HepG2 (cell line): ENCODE results near the gene ZFP62. TPM values are rescaled to one million over a fixed set of nuclear protein-coding genes. Genes with fewer than 3 reads are reported as not detected.

Source experiments
- ATAC-seq: fragments of 200-7000 bp; cut with Tn5 transposase; 3 replicates; pipeline ENCODE4 v1.9.1; 2020; ENCODE audit warnings: mild to moderate bottlenecking, moderate library complexity
- BruUV-seq: library from RNA; stranded (reverse); fragments of 400-500 nt; replicated peaks from 2 replicates; lab custom pipeline; 2021; lab: Mats Ljungman, UMichigan
- CTCF ChIA-PET: fragments of 300-600 bp; formaldehyde crosslinking; extraction: SDS; loops from one replicate; lab custom pipeline; 2021; ENCODE audit warnings: low total read pairs, inconsistent platforms, low intra/inter-chr PET ratio; lab: Yijun Ruan, JAX
- POLR2A ChIA-PET: fragments of 350-600 bp; sonication (Branson Sonifier 250); formaldehyde crosslinking; loops from one replicate; lab custom pipeline; 2020; ENCODE audit warnings: antibody characterized with exemption, inconsistent platforms; lab: Yijun Ruan, JAX
- DNase-seq: peaks from one replicate; pipeline ENCODE4 v3.0.0-alpha.2; 2015; ENCODE audit warnings: low spot score
- FAIRE-seq: peaks from 3 replicates; lab custom pipeline; 2011; peaks lifted over from hg19 to GRCh38; lab: Jason Lieb, UNC
- H2AFZ ChIP-seq: one replicate; pipeline ENCODE4 v1.6.1; 2011; ENCODE audit warnings: low read length, inconsistent platforms
- H3K27ac ChIP-seq: fragments of 300-600 bp; 3 replicates; pipeline ENCODE4 v1.8.0; 2011; ENCODE audit warnings: mixed run types, mild to moderate bottlenecking, mixed read lengths, low read length, inconsistent platforms; ENCODE audit not compliant: insufficient read depth; ENCODE audit errors: extremely low read length
- H3K27me3 ChIP-seq, 2 experiments: fragments of 200-600 bp in 1 of 2; 2 replicates in 1 of 2; 3 replicates in 1 of 2; pipeline versions ENCODE4 v1.6.0 to v1.8.0; 2011; ENCODE audit warnings: low read length in 2 of 2, mild to moderate bottlenecking in 2 of 2, moderate library complexity in 2 of 2, inconsistent platforms in 1 of 2; ENCODE audit not compliant: insufficient read depth in 2 of 2, control insufficient read depth in 1 of 2
- H3K36me3 ChIP-seq, 2 experiments: fragments of 200-600 bp in 1 of 2; replicated peaks in 1 of 2; 2 replicates in 1 of 2; 3 replicates in 1 of 2; pipeline versions ENCODE4 v1.5.1 to v1.8.0; 2011; ENCODE audit warnings: low read length in 2 of 2, inconsistent platforms in 1 of 2; ENCODE audit not compliant: insufficient read depth in 2 of 2, control insufficient read depth in 1 of 2
- H3K4me1 ChIP-seq: 2 replicates; pipeline ENCODE4 v1.5.1; 2012; ENCODE audit warnings: low read length, inconsistent platforms; ENCODE audit not compliant: insufficient read depth
- H3K4me2 ChIP-seq: 2 replicates; pipeline ENCODE4 v1.6.0; 2011; ENCODE audit warnings: low read depth, low read length, inconsistent platforms
- H3K4me3 ChIP-seq, 3 experiments: fragments of 200-600 bp in 1 of 3; sonication (generic), shearing (Covaris generic) in 1 of 3; replicated peaks in 1 of 3; 2 replicates each; pipeline ENCODE4 v1.5.1; 2011 to 2016; ENCODE audit warnings: low read length in 3 of 3, inconsistent platforms in 2 of 3, low read depth in 2 of 3, mild to moderate bottlenecking in 2 of 3, control low read depth in 1 of 3, mixed read lengths in 1 of 3; ENCODE audit not compliant: insufficient read depth in 1 of 3
- H3K79me2 ChIP-seq: one replicate; pipeline ENCODE4 v1.6.1; 2011; ENCODE audit warnings: low read length, inconsistent platforms; ENCODE audit not compliant: insufficient read depth
- H3K9ac ChIP-seq: 2 replicates; pipeline ENCODE4 v1.6.0; 2011; ENCODE audit warnings: mild to moderate bottlenecking, low read depth, low read length, inconsistent platforms; ENCODE audit not compliant: insufficient read depth
- H3K9me3 ChIP-seq: 2 replicates; pipeline ENCODE4 v1.5.1; 2012; ENCODE audit warnings: mild to moderate bottlenecking, low read length
- H4K20me1 ChIP-seq: 2 replicates; pipeline ENCODE4 v1.6.0; 2011; ENCODE audit warnings: inconsistent platforms, mild to moderate bottlenecking, low read length, moderate library complexity; ENCODE audit not compliant: insufficient read depth
- BCL6 ChIP-seq: IDR thresholded peaks from 2 replicates; pipeline ENCODE4 v1.6.1; 2016; ENCODE audit warnings: missing genetic modification reagents, missing compliant biosample characterization
- GTF3A ChIP-seq: sonication (generic); formaldehyde crosslinking; conservative IDR thresholded peaks from 2 replicates; pipeline ENCODE4 v1.4.0; 2020; ENCODE audit warnings: mild to moderate bottlenecking, missing genetic modification reagents
- HNF4A ChIP-seq: sonication (generic); formaldehyde crosslinking; IDR thresholded peaks from 2 replicates; pipeline ENCODE4 v1.4.0; 2020; ENCODE audit warnings: missing genetic modification reagents
- HOXA5 ChIP-seq: sonication (generic); formaldehyde crosslinking; IDR thresholded peaks from 2 replicates; pipeline ENCODE4 v1.4.0; 2020; ENCODE audit warnings: missing genetic modification reagents
- JUNB ChIP-seq: sonication (generic); formaldehyde crosslinking; IDR thresholded peaks from 2 replicates; pipeline ENCODE4 v1.8.0; 2022; ENCODE audit warnings: missing genetic modification reagents, mild to moderate bottlenecking, borderline replicate concordance
- KMT2B ChIP-seq: IDR thresholded peaks from 2 replicates; pipeline ENCODE4 v1.6.1; 2016; ENCODE audit warnings: missing genetic modification reagents, missing compliant biosample characterization
- MBD4 ChIP-seq: IDR thresholded peaks from 2 replicates; pipeline ENCODE4 v1.6.1; 2012; ENCODE audit warnings: low read length, inconsistent platforms, borderline replicate concordance
- MYC ChIP-seq: sonication (generic); formaldehyde crosslinking; IDR thresholded peaks from 2 replicates; pipeline ENCODE4 v1.9.0; 2021; ENCODE audit warnings: missing genetic modification reagents, borderline replicate concordance
- RFXANK ChIP-seq: IDR thresholded peaks from 2 replicates; pipeline ENCODE4 v1.6.1; 2016
- ZEB1 ChIP-seq: IDR thresholded peaks from 2 replicates; pipeline ENCODE4 v1.6.1; 2012; ENCODE audit warnings: mild to moderate bottlenecking, low read depth, inconsistent platforms; ENCODE audit not compliant: insufficient replicate concordance
- ZFP1 ChIP-seq: IDR thresholded peaks from 2 replicates; pipeline ENCODE4 v1.6.1; 2016
- ZNF317 ChIP-seq: sonication (generic); formaldehyde crosslinking; IDR thresholded peaks from 2 replicates; pipeline ENCODE4 v1.5.0; 2020; ENCODE audit warnings: mild to moderate bottlenecking, missing genetic modification reagents
- ZNF768 ChIP-seq: sonication (generic); formaldehyde crosslinking; IDR thresholded peaks from 2 replicates; pipeline ENCODE4 v1.4.0; 2020; ENCODE audit warnings: missing genetic modification reagents
- ZSCAN30 ChIP-seq: sonication (generic); formaldehyde crosslinking; IDR thresholded peaks from 2 replicates; pipeline ENCODE4 v1.5.0; 2020; ENCODE audit warnings: mild to moderate bottlenecking, missing genetic modification reagents
- WGBS: methylation state at CpG from one replicate; pipeline ENCODE4 v1.1.6; 2017; ENCODE audit warnings: low lambda C conversion rate; 5-methylcytosine and 5-hydroxymethylcytosine counted together
- in situ Hi-C: cut with HindIII; loops from 2 replicates; pipeline ENCODE4 v1.10.0; 2017; ENCODE audit warnings: low pct_unique_long_range_greater_than_20kb; ENCODE audit not compliant: extremely low pct_ligation_motif_present
- intact Hi-C: fragments of 100-400 bp; cut with micrococcal nuclease; formaldehyde crosslinking; loops from one replicate; pipeline ENCODE4 v1.10.0; 2022; ENCODE audit not compliant: unreplicated experiment
- polyA plus RNA-seq, 8 experiments: library from polyadenylated mRNA; depleted of rRNA in 3 of 8; stranded (reverse) in 7 of 8; unstranded in 1 of 8; fragments of >200 nt; fragmentation: Illumina TruSeq in 4 of 8; extraction: Trizol in 4 of 8; gene quantifications; 2 replicates each; pipeline versions ENCODE4 v1.2.1 to v1.2.3, GENCODE V29; 2011 to 2016; ENCODE audit warnings: low read depth in 4 of 8, missing spikeins in 1 of 8, mixed read lengths in 1 of 8; ENCODE audit not compliant: insufficient read depth in 1 of 8
- total RNA-seq, 5 experiments: library from RNA; depleted of rRNA; stranded (reverse); fragments of >200 nt; fragmentation: Illumina TruSeq; extraction: Trizol; gene quantifications; 2 replicates each; pipeline ENCODE4 v1.2.3, GENCODE V29; 2016; ENCODE audit warnings: low read depth in 1 of 5

Gene ZFP62
- total and polyA plus RNA-seq, 2 of the 13 experiments (the other 11 are each of a cell fraction or from before 2014, with no cell fraction given), result 8.2 to 19.4 TPM

DNA sequence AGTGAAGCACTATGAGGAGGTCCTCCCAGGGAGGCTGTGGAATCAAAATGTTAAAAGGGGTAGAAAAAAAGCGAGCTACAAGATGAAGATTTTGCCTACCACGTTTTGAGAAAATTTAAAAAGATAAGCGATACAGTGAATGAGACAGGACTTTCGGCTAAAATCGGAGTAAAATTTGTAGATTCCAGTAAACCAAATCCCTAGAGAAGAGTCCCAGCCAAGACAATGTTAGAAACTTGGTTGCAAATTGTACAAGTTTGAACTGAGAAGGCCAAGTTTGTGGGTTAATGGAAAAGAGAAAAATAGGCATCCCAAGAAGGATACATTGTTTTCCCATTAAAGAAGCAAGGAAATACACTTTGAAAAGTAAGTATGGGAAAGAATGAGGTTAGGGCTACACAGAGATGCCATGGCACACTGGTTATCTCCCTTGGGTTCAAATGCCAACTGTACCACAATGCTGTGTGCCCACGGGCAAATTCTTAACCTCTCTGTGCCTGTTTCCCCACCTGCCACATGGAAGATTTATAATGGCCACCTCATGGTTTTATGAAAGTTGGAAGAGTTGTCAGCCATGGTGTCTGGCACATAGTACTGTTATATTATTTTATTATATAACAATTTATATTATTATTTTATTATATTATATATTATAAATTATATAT, 42.3 kb downstream of the ZFP62 start:
- H3K27me3 ChIP-seq, result peaks cover 0 to 1% of the 10 kb centered on the region in 2 experiments; a peak in 2 of 5 replicates
- TF ChIP-seq ZNF317 (CRISPR knock-in tag) (no peak), ZNF768 (CRISPR knock-in tag) (peak; percentile 78; the same call in 1 of the 2 replicates)
- H3K4me3 ChIP-seq, result peak overlapping the region in 1 of 3 experiments; percentile 42; a peak in 2 of 6 replicates
- H3K9me3 ChIP-seq, result no peaks in the 10 kb centered on the region
- no peaks in the 10 kb centered on the region for H4K20me1 ChIP-seq
- BruUV-seq, result no TSS peak
- H3K4me1 ChIP-seq, result peaks cover 33% of the 10 kb centered on the region
- no peak for FAIRE-seq
- H3K79me2 ChIP-seq, result no peaks in the 10 kb centered on the region
- 61% methylated on average over 6 of the region's 6 CpGs for WGBS
- H2AFZ ChIP-seq, result peak overlapping the region; percentile 68
- H3K9ac ChIP-seq, result no peak overlapping the region
- H3K4me2 ChIP-seq, result peak overlapping the region; percentile 69
- H3K36me3 ChIP-seq, result no peaks in the 10 kb centered on the region
- POLR2A ChIA-PET, result interaction anchor here (0.8 to 1.3 kb wide), 3 partner anchors 8 to 43 kb away, joined by 3 to 5 read pairs (median 3); partner anchors contain the start of gene ZFP62
- CTCF ChIA-PET, result no interaction called here
- DNase-seq, result no peak
- no peak overlapping the region for H3K27ac ChIP-seq
- in situ Hi-C loops (no loop called here), intact Hi-C loops (no loop called here)
- no peak for ATAC-seq

DNA sequence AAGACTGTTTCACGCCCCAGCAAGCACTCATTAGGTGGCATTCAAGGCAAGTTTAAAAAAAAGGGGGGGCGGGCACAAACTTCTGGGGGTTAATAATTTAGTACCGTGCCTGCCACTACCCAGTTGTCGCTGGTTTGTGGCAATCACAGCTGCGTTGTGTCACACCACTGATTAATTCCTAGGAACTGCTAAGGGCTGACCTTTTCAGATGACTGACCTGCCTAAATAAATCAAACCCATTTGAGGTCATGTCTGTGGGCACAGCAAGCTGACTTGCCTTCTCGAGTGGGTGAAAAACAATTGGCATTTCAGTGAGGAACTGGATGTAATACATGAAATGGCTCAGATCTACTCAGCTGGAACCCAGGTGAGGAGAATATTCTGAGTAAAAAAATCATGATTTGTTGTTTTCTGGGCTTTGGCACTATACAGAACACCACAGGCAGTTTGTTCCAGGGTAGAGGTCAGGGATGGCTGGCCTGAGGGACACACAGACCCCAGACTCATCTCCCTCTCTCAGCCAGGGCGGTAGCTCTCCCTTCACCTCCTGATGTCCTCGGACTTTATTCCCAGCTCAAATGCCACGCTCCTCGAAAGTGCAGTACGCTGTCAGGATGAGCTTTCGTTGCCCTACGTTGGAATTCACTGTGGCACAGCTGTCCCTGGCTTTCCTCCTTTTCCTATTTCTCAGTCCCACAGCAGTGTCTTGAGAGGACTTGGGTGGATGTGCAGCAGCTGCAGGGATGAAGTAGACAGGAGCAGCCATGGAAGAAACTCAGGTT, 43.0 kb downstream of the ZFP62 start:
- ChIA-PET CTCF (no interaction called here), POLR2A (interaction anchor here (0.8 to 1.3 kb wide), 3 partner anchors 8 to 43 kb away, joined by 3 to 5 read pairs (median 3); partner anchors contain the start of gene ZFP62)
- 7% methylated on average over 12 of the region's 13 CpGs for WGBS
- H3K4me1 ChIP-seq, result peaks cover 39% of the 10 kb centered on the region
- BruUV-seq, result no TSS peak
- no peak overlapping the region for H3K9ac ChIP-seq
- in situ Hi-C loops (no loop called here), intact Hi-C loops (no loop called here)
- no peaks in the 10 kb centered on the region; a peak in 2 of 5 replicates for H3K27me3 ChIP-seq
- H3K9me3 ChIP-seq, result no peaks in the 10 kb centered on the region
- H3K4me3 ChIP-seq, result peak overlapping the region in 1 of 3 experiments; percentile 42; a peak in 3 of 6 replicates
- no peaks in the 10 kb centered on the region for H3K79me2 ChIP-seq
- H4K20me1 ChIP-seq, result no peaks in the 10 kb centered on the region
- DNase-seq, result no peak
- no peak for FAIRE-seq
- H3K36me3 ChIP-seq, result no peaks in the 10 kb centered on the region
- peak overlapping the region; percentile 69 for H3K4me2 ChIP-seq
- TF ChIP-seq HOXA5, result no peak
- TF ChIP-seq RFXANK, result no peak
- TF ChIP-seq BCL6, result peak; percentile 71
- TF ChIP-seq HNF4A (CRISPR knock-in tag), result 0 out of 2 replicates have a peak, but pooled peaks have one; percentile 39
- TF ChIP-seq ZFP1 (CRISPR knock-in tag), result no peak; the same call in 1 of the 2 replicates
- TF ChIP-seq ZSCAN30, result no peak
- no peak for TF ChIP-seq JUNB (CRISPR knock-in tag)
- TF ChIP-seq MYC (CRISPR knock-in tag), result no peak
- no peak for TF ChIP-seq ZEB1
- TF ChIP-seq GTF3A (CRISPR knock-in tag), result no peak
- TF ChIP-seq MBD4, result no peak
- TF ChIP-seq KMT2B (CRISPR knock-in tag), result no peak
- peak; percentile 51 for ATAC-seq
- peak overlapping the region; percentile 68 for H2AFZ ChIP-seq
- H3K27ac ChIP-seq, result no peak overlapping the region
